Liver (tissue), 9 donors: Measurements from ENCODE around the gene ROBO4. TPM values are rescaled to one million over a fixed set of nuclear protein-coding genes. Genes with fewer than 3 reads are reported as not detected.

Experiments used
- DNase-seq: peaks from one replicate; pipeline ENCODE4 v3.0.0-alpha.2; 2017; ENCODE audit warnings: low spot score
- H3K27ac ChIP-seq, 2 donors: one replicate each; pipeline ENCODE4 v1.7.0; 2013; ENCODE audit warnings: inconsistent platforms in 2 of 2, low read length in 2 of 2, control low read depth in 1 of 2, low read depth in 1 of 2, mild to moderate bottlenecking in 1 of 2
- H3K27me3 ChIP-seq, 4 donors: one replicate each; pipeline versions ENCODE4 v1.6.1 to v1.7.0; 2013; ENCODE audit warnings: low read length in 3 of 4, inconsistent platforms in 1 of 4, mild to moderate bottlenecking in 1 of 4, moderate library complexity in 1 of 4; ENCODE audit not compliant: control insufficient read depth in 4 of 4, insufficient read depth in 4 of 4
- H3K36me3 ChIP-seq, 4 donors: one replicate each; pipeline versions ENCODE4 v1.6.1 to v1.7.0; 2013; ENCODE audit warnings: low read length in 3 of 4, mild to moderate bottlenecking in 3 of 4, low read depth in 1 of 4, moderate library complexity in 1 of 4; ENCODE audit not compliant: control insufficient read depth in 4 of 4, insufficient read depth in 3 of 4
- H3K4me1 ChIP-seq, 4 donors: one replicate each; pipeline versions ENCODE4 v1.6.1 to v1.7.0; 2013; ENCODE audit warnings: low read length in 3 of 4, mild to moderate bottlenecking in 3 of 4, moderate library complexity in 1 of 4; ENCODE audit not compliant: control insufficient read depth in 4 of 4, insufficient read depth in 4 of 4
- H3K4me3 ChIP-seq, 3 donors: one replicate each; pipeline versions ENCODE4 v1.6.1 to v1.7.0; 2013; ENCODE audit warnings: low read length in 3 of 3, control low read depth in 1 of 3, low read depth in 1 of 3, mild to moderate bottlenecking in 1 of 3
- H3K9ac ChIP-seq, 2 donors: one replicate each; pipeline ENCODE4 v1.7.0; 2013; ENCODE audit warnings: low read length in 2 of 2, mild to moderate bottlenecking in 2 of 2, moderate library complexity in 2 of 2, control low read depth in 1 of 2, low read depth in 1 of 2
- H3K9me3 ChIP-seq, 4 donors: one replicate each; pipeline versions ENCODE4 v1.6.1 to v1.7.0; 2013; ENCODE audit warnings: low read length in 3 of 4; ENCODE audit not compliant: control insufficient read depth in 4 of 4
- EGR1 ChIP-seq, 2 donors: IDR thresholded peaks; 2 replicates each; pipeline ENCODE4 v1.6.1; 2016 to 2018; ENCODE audit warnings: antibody characterized with exemption in 2 of 2, low read depth in 2 of 2
- FOXA1 ChIP-seq: IDR thresholded peaks from 2 replicates; pipeline ENCODE4 v1.6.1; 2016; ENCODE audit warnings: antibody characterized with exemption
- FOXA2 ChIP-seq: IDR thresholded peaks from 2 replicates; pipeline ENCODE4 v1.6.1; 2016; ENCODE audit warnings: antibody characterized with exemption
- GABPA ChIP-seq, 2 donors: IDR thresholded peaks in 1 of 2; conservative IDR thresholded peaks in 1 of 2; 2 replicates each; pipeline ENCODE4 v1.6.1; 2016; ENCODE audit warnings: antibody characterized with exemption in 2 of 2, mild to moderate bottlenecking in 1 of 2, moderate library complexity in 1 of 2
- HNF4A ChIP-seq, 2 donors: conservative IDR thresholded peaks; 2 replicates each; pipeline ENCODE4 v1.6.1; 2016; ENCODE audit warnings: antibody characterized with exemption in 2 of 2, mild to moderate bottlenecking in 2 of 2
- HNF4G ChIP-seq: IDR thresholded peaks from 2 replicates; pipeline ENCODE4 v1.6.1; 2016; ENCODE audit warnings: antibody characterized with exemption
- JUND ChIP-seq, 2 donors: IDR thresholded peaks; 2 replicates each; pipeline ENCODE4 v1.6.1; 2016; ENCODE audit warnings: antibody characterized with exemption in 2 of 2
- NR2F2 ChIP-seq: IDR thresholded peaks from 2 replicates; pipeline ENCODE4 v1.6.1; 2016; ENCODE audit warnings: antibody characterized with exemption
- RAD21 ChIP-seq, 2 donors: IDR thresholded peaks; 2 replicates each; pipeline ENCODE4 v1.6.1; 2016; ENCODE audit warnings: antibody characterized with exemption in 2 of 2, mild to moderate bottlenecking in 2 of 2
- RXRA ChIP-seq, 2 donors: IDR thresholded peaks; 2 replicates each; pipeline ENCODE4 v1.6.1; 2017 to 2018; ENCODE audit warnings: antibody characterized with exemption in 2 of 2, mild to moderate bottlenecking in 1 of 2
- SP1 ChIP-seq: IDR thresholded peaks from 2 replicates; pipeline ENCODE4 v1.6.1; 2018; ENCODE audit warnings: antibody characterized with exemption, mild to moderate bottlenecking
- TAF1 ChIP-seq: conservative IDR thresholded peaks from 2 replicates; pipeline ENCODE4 v1.6.1; 2016; ENCODE audit warnings: antibody characterized with exemption, mild to moderate bottlenecking
- YY1 ChIP-seq: IDR thresholded peaks from 2 replicates; pipeline ENCODE4 v1.6.1; 2016; ENCODE audit warnings: antibody characterized with exemption, mild to moderate bottlenecking
- WGBS: extraction: QIAGEN DNeasy Blood & Tissue Kit; methylation state at CpG from one replicate; pipeline ENCODE4 v1.1.7; 2013; 5-methylcytosine and 5-hydroxymethylcytosine counted together
- polyA plus RNA-seq, 2 donors: library from polyadenylated mRNA; stranded (reverse) in 1 of 2; unstranded in 1 of 2; fragments of 200-250 nt in 1 of 2; fragments of >200 nt in 1 of 2; fragmentation: Nextera tagmentation in 1 of 2; extraction: Ambion mirVana in 1 of 2; gene quantifications; one replicate each; pipeline versions ENCODE4 v1.2.1 to v1.2.3, GENCODE V29; 2013 to 2015
- total RNA-seq, 2 donors: library from RNA; depleted of rRNA; stranded (reverse); fragments of >200 nt; gene quantifications; one replicate each; pipeline ENCODE4 v1.2.3, GENCODE V29; 2014
- TF ChIP-seq, protein P1 (sequence below): fragments of 150-350 bp; IDR thresholded peaks from 2 replicates; pipeline ENCODE4 v1.5.1; 2017; ENCODE audit warnings: improper control_type of control experiment, low read depth, low read length; ENCODE audit not compliant: missing input control
- TF ChIP-seq, protein P2 (sequence below): IDR thresholded peaks from 2 replicates; pipeline ENCODE4 v1.6.1; 2016; ENCODE audit warnings: antibody characterized with exemption
- TF ChIP-seq, protein P3 (sequence below): IDR thresholded peaks from 2 replicates; pipeline ENCODE4 v1.6.1; 2016; ENCODE audit warnings: antibody characterized with exemption, mild to moderate bottlenecking
- TF ChIP-seq, protein P4 (sequence below): IDR thresholded peaks from 2 replicates; pipeline ENCODE4 v1.6.1; 2016; ENCODE audit warnings: antibody characterized with exemption
- TF ChIP-seq, protein P5 (sequence below): IDR thresholded peaks from 2 replicates; pipeline ENCODE4 v1.6.1; 2016; ENCODE audit warnings: antibody characterized with exemption
- donor health status: healthy.
- donor health status: healthy.
- donor health status: healthy.
- donor health status: healthy.
- donor health status: healthy.

The ROBO4 gene
- total and polyA plus RNA-seq, 4 donors: 2.5 to 17.2 (median 7.6) TPM

DNA sequence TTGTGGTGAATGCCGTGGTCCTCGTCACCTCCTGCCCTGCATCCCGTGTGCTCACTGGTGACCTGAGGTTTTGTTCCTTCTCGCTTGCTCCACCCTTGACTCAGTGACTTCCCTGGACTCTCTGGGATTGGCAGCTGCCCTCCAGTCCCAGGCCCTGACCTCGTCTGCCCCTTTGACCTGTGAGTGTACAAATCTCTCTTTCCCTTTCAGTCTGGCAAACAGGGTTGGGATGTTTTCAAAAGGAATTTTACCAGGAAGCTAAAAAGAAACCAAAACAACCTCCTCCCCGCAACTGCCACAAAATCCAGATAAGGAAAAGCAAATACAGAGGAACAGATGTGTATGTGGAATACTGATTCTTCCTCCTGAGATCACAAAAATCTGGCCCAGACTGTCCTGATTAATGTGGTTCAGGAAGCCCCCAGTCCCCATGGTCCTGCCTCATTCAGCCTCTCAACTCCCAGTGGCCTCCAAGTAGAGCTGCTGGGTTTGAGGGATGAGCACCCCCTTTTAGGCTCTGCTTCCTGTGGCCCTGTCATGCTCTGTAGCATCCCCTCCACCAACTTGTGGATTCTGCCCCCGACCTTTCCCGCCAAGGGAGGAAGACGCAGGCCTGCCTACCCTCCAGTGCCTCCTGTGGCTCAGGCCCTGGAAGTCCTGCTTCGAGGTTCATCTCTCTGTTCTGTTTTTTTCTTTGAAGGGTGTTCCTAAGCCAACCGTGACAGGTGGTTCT lies 15.2 kb downstream of the ROBO4 start:
- Histone ChIP-seq H3K27me3 (no peaks in the 10 kb centered on the region), H3K27ac (peak overlapping the region; percentile 86 to 90), H3K4me1 (peaks cover 0 to 17% (median 14%) of the 10 kb centered on the region in 4 donors), H3K4me3 (no peak overlapping the region), H3K9ac (no peak overlapping the region), H3K9me3 (no peaks in the 10 kb centered on the region), H3K36me3 (no peaks in the 10 kb centered on the region)
- DNase-seq: no peak
- 36% methylated on average over 11 of the region's 11 CpGs for WGBS
- TF ChIP-seq NR2F2 (peak; percentile 99), FOXA2 (no peak), SP1 (peak; percentile 90), FOXA1 (no peak), TAF1 (no peak), GABPA (IDR thresholded peaks at IDR 0.05 in 1 of 2, conservative IDR thresholded peaks at IDR 0.05 in 1 of 2) (peak in 1 of 2 donors; percentile 71), HNF4A (conservative IDR thresholded peaks at IDR 0.05) (peak; percentile 88 to 92), RAD21 (IDR thresholded peaks at IDR 0.05) (peak; percentile 20 to 67), YY1 (no peak), HNF4G (peak; percentile 56), RXRA (IDR thresholded peaks at IDR 0.05) (peak; percentile 95 to 98), JUND (IDR thresholded peaks at IDR 0.05) (peak in 1 of 2 donors; percentile 50), EGR1 (IDR thresholded peaks at IDR 0.05; ENCODE audit: low read depth in 2 of 2) (no peak)
- TF ChIP-seq, protein P1, sequence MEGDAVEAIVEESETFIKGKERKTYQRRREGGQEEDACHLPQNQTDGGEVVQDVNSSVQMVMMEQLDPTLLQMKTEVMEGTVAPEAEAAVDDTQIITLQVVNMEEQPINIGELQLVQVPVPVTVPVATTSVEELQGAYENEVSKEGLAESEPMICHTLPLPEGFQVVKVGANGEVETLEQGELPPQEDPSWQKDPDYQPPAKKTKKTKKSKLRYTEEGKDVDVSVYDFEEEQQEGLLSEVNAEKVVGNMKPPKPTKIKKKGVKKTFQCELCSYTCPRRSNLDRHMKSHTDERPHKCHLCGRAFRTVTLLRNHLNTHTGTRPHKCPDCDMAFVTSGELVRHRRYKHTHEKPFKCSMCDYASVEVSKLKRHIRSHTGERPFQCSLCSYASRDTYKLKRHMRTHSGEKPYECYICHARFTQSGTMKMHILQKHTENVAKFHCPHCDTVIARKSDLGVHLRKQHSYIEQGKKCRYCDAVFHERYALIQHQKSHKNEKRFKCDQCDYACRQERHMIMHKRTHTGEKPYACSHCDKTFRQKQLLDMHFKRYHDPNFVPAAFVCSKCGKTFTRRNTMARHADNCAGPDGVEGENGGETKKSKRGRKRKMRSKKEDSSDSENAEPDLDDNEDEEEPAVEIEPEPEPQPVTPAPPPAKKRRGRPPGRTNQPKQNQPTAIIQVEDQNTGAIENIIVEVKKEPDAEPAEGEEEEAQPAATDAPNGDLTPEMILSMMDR: no peak
- TF ChIP-seq, protein P2, sequence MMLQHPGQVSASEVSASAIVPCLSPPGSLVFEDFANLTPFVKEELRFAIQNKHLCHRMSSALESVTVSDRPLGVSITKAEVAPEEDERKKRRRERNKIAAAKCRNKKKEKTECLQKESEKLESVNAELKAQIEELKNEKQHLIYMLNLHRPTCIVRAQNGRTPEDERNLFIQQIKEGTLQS: peak; percentile 24
- TF ChIP-seq, protein P3, sequence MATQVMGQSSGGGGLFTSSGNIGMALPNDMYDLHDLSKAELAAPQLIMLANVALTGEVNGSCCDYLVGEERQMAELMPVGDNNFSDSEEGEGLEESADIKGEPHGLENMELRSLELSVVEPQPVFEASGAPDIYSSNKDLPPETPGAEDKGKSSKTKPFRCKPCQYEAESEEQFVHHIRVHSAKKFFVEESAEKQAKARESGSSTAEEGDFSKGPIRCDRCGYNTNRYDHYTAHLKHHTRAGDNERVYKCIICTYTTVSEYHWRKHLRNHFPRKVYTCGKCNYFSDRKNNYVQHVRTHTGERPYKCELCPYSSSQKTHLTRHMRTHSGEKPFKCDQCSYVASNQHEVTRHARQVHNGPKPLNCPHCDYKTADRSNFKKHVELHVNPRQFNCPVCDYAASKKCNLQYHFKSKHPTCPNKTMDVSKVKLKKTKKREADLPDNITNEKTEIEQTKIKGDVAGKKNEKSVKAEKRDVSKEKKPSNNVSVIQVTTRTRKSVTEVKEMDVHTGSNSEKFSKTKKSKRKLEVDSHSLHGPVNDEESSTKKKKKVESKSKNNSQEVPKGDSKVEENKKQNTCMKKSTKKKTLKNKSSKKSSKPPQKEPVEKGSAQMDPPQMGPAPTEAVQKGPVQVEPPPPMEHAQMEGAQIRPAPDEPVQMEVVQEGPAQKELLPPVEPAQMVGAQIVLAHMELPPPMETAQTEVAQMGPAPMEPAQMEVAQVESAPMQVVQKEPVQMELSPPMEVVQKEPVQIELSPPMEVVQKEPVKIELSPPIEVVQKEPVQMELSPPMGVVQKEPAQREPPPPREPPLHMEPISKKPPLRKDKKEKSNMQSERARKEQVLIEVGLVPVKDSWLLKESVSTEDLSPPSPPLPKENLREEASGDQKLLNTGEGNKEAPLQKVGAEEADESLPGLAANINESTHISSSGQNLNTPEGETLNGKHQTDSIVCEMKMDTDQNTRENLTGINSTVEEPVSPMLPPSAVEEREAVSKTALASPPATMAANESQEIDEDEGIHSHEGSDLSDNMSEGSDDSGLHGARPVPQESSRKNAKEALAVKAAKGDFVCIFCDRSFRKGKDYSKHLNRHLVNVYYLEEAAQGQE: peak; percentile 36
- TF ChIP-seq, protein P4, sequence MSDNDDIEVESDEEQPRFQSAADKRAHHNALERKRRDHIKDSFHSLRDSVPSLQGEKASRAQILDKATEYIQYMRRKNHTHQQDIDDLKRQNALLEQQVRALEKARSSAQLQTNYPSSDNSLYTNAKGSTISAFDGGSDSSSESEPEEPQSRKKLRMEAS: peak; percentile 64
- TF ChIP-seq, protein P5, sequence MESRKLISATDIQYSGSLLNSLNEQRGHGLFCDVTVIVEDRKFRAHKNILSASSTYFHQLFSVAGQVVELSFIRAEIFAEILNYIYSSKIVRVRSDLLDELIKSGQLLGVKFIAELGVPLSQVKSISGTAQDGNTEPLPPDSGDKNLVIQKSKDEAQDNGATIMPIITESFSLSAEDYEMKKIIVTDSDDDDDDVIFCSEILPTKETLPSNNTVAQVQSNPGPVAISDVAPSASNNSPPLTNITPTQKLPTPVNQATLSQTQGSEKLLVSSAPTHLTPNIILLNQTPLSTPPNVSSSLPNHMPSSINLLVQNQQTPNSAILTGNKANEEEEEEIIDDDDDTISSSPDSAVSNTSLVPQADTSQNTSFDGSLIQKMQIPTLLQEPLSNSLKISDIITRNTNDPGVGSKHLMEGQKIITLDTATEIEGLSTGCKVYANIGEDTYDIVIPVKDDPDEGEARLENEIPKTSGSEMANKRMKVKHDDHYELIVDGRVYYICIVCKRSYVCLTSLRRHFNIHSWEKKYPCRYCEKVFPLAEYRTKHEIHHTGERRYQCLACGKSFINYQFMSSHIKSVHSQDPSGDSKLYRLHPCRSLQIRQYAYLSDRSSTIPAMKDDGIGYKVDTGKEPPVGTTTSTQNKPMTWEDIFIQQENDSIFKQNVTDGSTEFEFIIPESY: no peak
